ENCODE data around the gene OBP2A. TPM values are rescaled to one million over a fixed set of nuclear protein-coding genes. Genes with fewer than 3 reads are reported as not detected.
"Not testable (repeated sequence)": the region's sequence is repeated elsewhere in the genome, so short reads cannot be mapped to it uniquely, and the experiment has no call there.

The OBP2A gene
- total RNA-seq (2021): not detected in 3 replicates
- not detected for Bru-seq, nascent RNA
- long read RNA-seq, experiment 1: 0 reads
- long read RNA-seq, experiment 2: 0 reads
- long read RNA-seq, experiment 3: 0 reads

GRCh38 chr9:135545646-135546176, at the start of gene OBP2A:
Gene OBP2A (plus strand): TSS chr9:135546126. CDS start chr9:135546181, 55 bp downstream.
- ATAC-seq; H3K4me3 Mint-ChIP-seq; H3K27me3 Mint-ChIP-seq (ENCODE audit: low read depth); H3K36me3 Mint-ChIP-seq; DNase-seq (ENCODE audit: low spot score); H3K9me3 Mint-ChIP-seq; CTCF ChIA-PET; H3K4me1 Mint-ChIP-seq; POLR2A ChIA-PET; H3K27ac Mint-ChIP-seq: not testable (repeated sequence)

GRCh38 chr9:135498381-135499126, 47.4 kb upstream of the OBP2A start:
- ChIA-PET POLR2A (no interaction called here), CTCF (interaction anchor here (0.8 to 1.9 kb wide), 6 partner anchors 8 to 412 kb away, joined by 3 to 12 read pairs (median 4); no protein-coding TSS in a partner anchor)
- Mint-ChIP-seq H3K36me3 (peaks cover 8% of the 10 kb centered on the region), H3K27me3 (ENCODE audit: low read depth) (no peaks in the 10 kb centered on the region), H3K9me3 (no peaks in the 10 kb centered on the region), H3K4me3 (peak overlapping the region; percentile 80), H3K27ac (no peak overlapping the region), H3K4me1 (peaks cover 13% of the 10 kb centered on the region)
- DNase-seq (ENCODE audit: low spot score) (no peak), ATAC-seq (no peak)
- TF ChIP-seq ZBTB43 (CRISPR knock-in tag; IDR thresholded peaks at IDR 0.05): no peak
- TF ChIP-seq PRRX2 (CRISPR knock-in tag; IDR thresholded peaks at IDR 0.05): no peak
- no peak for TF ChIP-seq NFE2L1 (CRISPR knock-in tag; IDR thresholded peaks at IDR 0.05)
- TF ChIP-seq ELF4 (CRISPR knock-in tag; IDR thresholded peaks at IDR 0.05; ENCODE audit: low read depth): no peak
- TF ChIP-seq MAX (CRISPR knock-in tag; IDR thresholded peaks at IDR 0.05): no peak
- no peak for TF ChIP-seq MXD4 (CRISPR knock-in tag; IDR thresholded peaks at IDR 0.05; ENCODE audit: borderline replicate concordance)
- no peak for TF ChIP-seq ZSCAN18 (CRISPR knock-in tag; IDR thresholded peaks at IDR 0.05)
- TF ChIP-seq FOXP1 (CRISPR knock-in tag; IDR thresholded peaks at IDR 0.05; ENCODE audit: borderline replicate concordance): no peak
- TF ChIP-seq AFF4 (CRISPR knock-in tag; IDR thresholded peaks at IDR 0.05; ENCODE audit: borderline replicate concordance): no peak
- TF ChIP-seq ARID4B (CRISPR knock-in tag; IDR thresholded peaks at IDR 0.05; ENCODE audit: borderline replicate concordance): no peak
- no peak for TF ChIP-seq MYBL2 (CRISPR knock-in tag; IDR thresholded peaks at IDR 0.05)
- no peak for TF ChIP-seq ZNF425 (CRISPR knock-in tag; conservative IDR thresholded peaks at IDR 0.05)

All from WTC11 (cell line).